Measurements from ENCODE around the gene PAPOLG.

The PAPOLG gene

GRCh38 chr2:60756097-60757087 is at the start of gene PAPOLG:
PAPOLG (plus strand) TSS chr2:60756268; CDS start chr2:60756479, 211 bp downstream.
- peak; percentile 97 for DNase-seq (ENCODE audit: low spot score)

- peak; percentile 45 for DNase-seq (ENCODE audit: low spot score)
Observed at GRCh38 chr2:60707750-60708371, 48.2 kb upstream of the PAPOLG start.

- no peak for DNase-seq (ENCODE audit: low spot score)
Observed at GRCh38 chr2:60708630-60709320, 47.3 kb upstream of the PAPOLG start.

- DNase-seq (ENCODE audit: low spot score): peak; percentile 28
Observed at GRCh38 chr2:60710707-60711106, 45.4 kb upstream of the PAPOLG start.

GRCh38 chr2:60715561-60715960 is 40.5 kb upstream of the PAPOLG start:
- no peak for DNase-seq (ENCODE audit: low spot score)

- no peak for DNase-seq (ENCODE audit: low spot score)
Observed at GRCh38 chr2:60717691-60718090, 38.4 kb upstream of the PAPOLG start.

GRCh38 chr2:60719331-60719730 is 36.7 kb upstream of the PAPOLG start:
- DNase-seq (ENCODE audit: low spot score): no peak

GRCh38 chr2:60725466-60725865 is 30.6 kb upstream of the PAPOLG start:
- DNase-seq (ENCODE audit: low spot score): no peak

GRCh38 chr2:60728855-60729254 is 27.2 kb upstream of the PAPOLG start:
- no peak for DNase-seq (ENCODE audit: low spot score)

- no peak for DNase-seq (ENCODE audit: low spot score)
Observed at GRCh38 chr2:60735496-60736250, 20.4 kb upstream of the PAPOLG start.

GRCh38 chr2:60738679-60739078 is 17.4 kb upstream of the PAPOLG start:
- DNase-seq (ENCODE audit: low spot score): no peak

GRCh38 chr2:60739156-60739555 is 16.9 kb upstream of the PAPOLG start:
- DNase-seq (ENCODE audit: low spot score): no peak

GRCh38 chr2:60741576-60741975 is 14.5 kb upstream of the PAPOLG start:
- DNase-seq (ENCODE audit: low spot score): no peak

GRCh38 chr2:60742419-60742818 is 13.6 kb upstream of the PAPOLG start:
- no peak for DNase-seq (ENCODE audit: low spot score)

- DNase-seq (ENCODE audit: low spot score): no peak
Observed at GRCh38 chr2:60745330-60745729, 10.7 kb upstream of the PAPOLG start.

GRCh38 chr2:60745761-60746160 is 10.3 kb upstream of the PAPOLG start:
- no peak for DNase-seq (ENCODE audit: low spot score)

GRCh38 chr2:60746318-60746717 is 9.8 kb upstream of the PAPOLG start:
- DNase-seq (ENCODE audit: low spot score): no peak

GRCh38 chr2:60759654-60760053 is 3.6 kb downstream of the PAPOLG start:
- no peak for DNase-seq (ENCODE audit: low spot score)

- DNase-seq (ENCODE audit: low spot score): no peak
Observed at GRCh38 chr2:60764736-60765534, 8.9 kb downstream of the PAPOLG start.

- no peak for DNase-seq (ENCODE audit: low spot score)
Observed at GRCh38 chr2:60766283-60766682, 10.2 kb downstream of the PAPOLG start.

- DNase-seq (ENCODE audit: low spot score): no peak
Observed at GRCh38 chr2:60771508-60771907, 15.4 kb downstream of the PAPOLG start.
